Thymus (tissue), 11 donors: ENCODE measurements around the gene AKR7A2. TPM values are rescaled to one million over a fixed set of nuclear protein-coding genes. Genes with fewer than 3 reads are reported as not detected.

Source experiments
- DNase-seq, 9 donors: peaks; one replicate each; pipeline ENCODE4 v3.0.0-alpha.2; 2013; ENCODE audit warnings: low spot score in 9 of 9, low read depth in 6 of 9, missing footprints in 1 of 9
- H3K27ac ChIP-seq, 2 donors: one replicate each; pipeline ENCODE4 v1.5.1; 2013; ENCODE audit warnings: control low read depth in 1 of 2, low read depth in 1 of 2, low read length in 1 of 2, mild to moderate bottlenecking in 1 of 2, moderate library complexity in 1 of 2
- H3K27me3 ChIP-seq, 2 donors: one replicate each; pipeline ENCODE4 v1.5.1; 2013; ENCODE audit warnings: low read length in 1 of 2; ENCODE audit not compliant: control insufficient read depth in 2 of 2, insufficient read depth in 1 of 2
- H3K36me3 ChIP-seq, 2 donors: one replicate each; pipeline ENCODE4 v1.5.1; 2013; ENCODE audit warnings: low read length in 1 of 2, mild to moderate bottlenecking in 1 of 2, moderate library complexity in 1 of 2; ENCODE audit not compliant: control insufficient read depth in 2 of 2, insufficient read depth in 2 of 2
- H3K4me1 ChIP-seq, 2 donors: one replicate each; pipeline ENCODE4 v1.5.1; 2013; ENCODE audit warnings: low read length in 2 of 2; ENCODE audit not compliant: control insufficient read depth in 2 of 2, insufficient read depth in 2 of 2
- H3K4me3 ChIP-seq, 2 donors: one replicate each; pipeline ENCODE4 v1.5.1; 2013; ENCODE audit warnings: low read length in 2 of 2, control low read depth in 1 of 2, mild to moderate bottlenecking in 1 of 2
- H3K9me3 ChIP-seq, 2 donors: one replicate each; pipeline ENCODE4 v1.5.1; 2013; ENCODE audit warnings: low read length in 1 of 2, mild to moderate bottlenecking in 1 of 2; ENCODE audit not compliant: control insufficient read depth in 2 of 2, insufficient read depth in 1 of 2
- WGBS: extraction: QIAGEN DNeasy Blood & Tissue Kit; methylation state at CpG from one replicate; pipeline ENCODE4 v1.1.7; 2013; 5-methylcytosine and 5-hydroxymethylcytosine counted together
- polyA plus RNA-seq: library from polyadenylated mRNA; stranded (reverse); fragments of 200-250 nt; gene quantifications from one replicate; pipeline ENCODE4 v1.2.3, GENCODE V29; 2013
- total RNA-seq: library from RNA; stranded (reverse); fragments of 120-200 nt; gene quantifications from one replicate; pipeline ENCODE4 v1.2.4, GENCODE V29; 2013
- donor health status: healthy.

Gene AKR7A2
- total and polyA plus RNA-seq, 2 donors, result 24.8 to 54.3 TPM

GRCh38 chr1:19346026-19346425 lies 34.1 kb upstream of the AKR7A2 start:
- WGBS, result 93% methylated on average over 6 of the region's 6 CpGs
- Histone ChIP-seq H3K9me3 (no peaks in the 10 kb centered on the region), H3K4me1 (peaks cover 0 to 5% of the 10 kb centered on the region in 2 donors), H3K27me3 (no peaks in the 10 kb centered on the region), H3K36me3 (peaks cover 49 to 63% of the 10 kb centered on the region in 2 donors), H3K4me3 (no peak overlapping the region), H3K27ac (no peak overlapping the region)
- DNase-seq, result no peak

DNA sequence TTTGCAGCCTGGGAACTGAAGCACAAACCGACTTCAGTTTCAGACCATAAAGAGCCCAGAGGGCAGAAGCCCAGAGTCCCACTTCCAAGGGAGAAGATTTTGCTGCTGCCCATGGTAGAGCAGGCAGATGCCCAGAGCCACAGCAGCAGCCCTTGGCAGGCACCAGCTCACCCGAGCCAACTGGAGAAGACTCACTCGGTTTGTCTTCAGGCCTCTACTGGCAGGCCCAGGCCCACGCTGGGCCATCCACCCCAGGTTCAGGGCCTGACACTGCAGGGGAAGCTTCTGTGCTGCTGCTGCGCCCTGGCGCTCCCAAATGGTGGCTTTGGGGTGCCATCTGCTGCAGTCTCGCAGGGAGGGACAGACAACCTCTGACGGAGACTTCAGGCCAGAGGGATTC lies 33.4 kb upstream of the AKR7A2 start:
- Histone ChIP-seq H3K9me3 (no peaks in the 10 kb centered on the region), H3K4me3 (no peak overlapping the region), H3K27me3 (no peaks in the 10 kb centered on the region), H3K4me1 (peaks cover 0 to 5% of the 10 kb centered on the region in 2 donors), H3K27ac (no peak overlapping the region), H3K36me3 (peaks cover 53 to 67% of the 10 kb centered on the region in 2 donors)
- no peak for DNase-seq
- 96% methylated on average over 8 of the region's 8 CpGs for WGBS

DNA sequence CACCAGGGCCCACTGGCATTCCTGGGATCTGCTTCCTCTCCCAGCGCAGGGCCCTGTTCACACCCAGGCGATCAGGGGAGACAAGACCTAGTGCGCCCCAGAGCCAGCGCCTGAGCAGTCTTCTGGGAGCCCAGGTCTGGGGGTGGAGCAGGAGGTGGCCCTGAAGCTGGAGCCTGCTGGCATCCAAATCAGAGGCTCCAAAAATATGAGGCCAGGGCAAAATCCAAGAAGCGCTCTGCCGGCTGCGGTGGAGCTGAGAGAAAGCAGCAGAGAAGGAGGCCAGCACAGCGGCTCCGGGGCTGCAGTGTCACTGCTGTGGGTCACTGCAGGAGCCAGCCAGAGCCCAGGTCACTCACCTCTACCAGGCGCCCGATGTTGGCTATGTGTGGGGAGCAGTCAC lies 32.9 kb upstream of the AKR7A2 start:
- Histone ChIP-seq H3K27me3 (no peaks in the 10 kb centered on the region), H3K9me3 (no peaks in the 10 kb centered on the region), H3K36me3 (peaks cover 53 to 68% of the 10 kb centered on the region in 2 donors), H3K4me1 (peaks cover 0 to 7% of the 10 kb centered on the region in 2 donors), H3K27ac (no peak overlapping the region), H3K4me3 (no peak overlapping the region)
- WGBS, result 98% methylated on average over 11 of the region's 11 CpGs
- DNase-seq, result no peak

GRCh38 chr1:19344372-19344810 lies 32.4 kb upstream of the AKR7A2 start:
- DNase-seq, result peak in 4 of 9 donors; percentile 15 to 58 (median 48)
- Histone ChIP-seq H3K27me3 (no peaks in the 10 kb centered on the region), H3K27ac (no peak overlapping the region), H3K4me1 (peaks cover 0 to 10% of the 10 kb centered on the region in 2 donors), H3K4me3 (no peak overlapping the region), H3K9me3 (no peaks in the 10 kb centered on the region), H3K36me3 (peaks cover 53 to 68% of the 10 kb centered on the region in 2 donors)
- WGBS, result 87% methylated on average over 12 of the region's 12 CpGs

DNA sequence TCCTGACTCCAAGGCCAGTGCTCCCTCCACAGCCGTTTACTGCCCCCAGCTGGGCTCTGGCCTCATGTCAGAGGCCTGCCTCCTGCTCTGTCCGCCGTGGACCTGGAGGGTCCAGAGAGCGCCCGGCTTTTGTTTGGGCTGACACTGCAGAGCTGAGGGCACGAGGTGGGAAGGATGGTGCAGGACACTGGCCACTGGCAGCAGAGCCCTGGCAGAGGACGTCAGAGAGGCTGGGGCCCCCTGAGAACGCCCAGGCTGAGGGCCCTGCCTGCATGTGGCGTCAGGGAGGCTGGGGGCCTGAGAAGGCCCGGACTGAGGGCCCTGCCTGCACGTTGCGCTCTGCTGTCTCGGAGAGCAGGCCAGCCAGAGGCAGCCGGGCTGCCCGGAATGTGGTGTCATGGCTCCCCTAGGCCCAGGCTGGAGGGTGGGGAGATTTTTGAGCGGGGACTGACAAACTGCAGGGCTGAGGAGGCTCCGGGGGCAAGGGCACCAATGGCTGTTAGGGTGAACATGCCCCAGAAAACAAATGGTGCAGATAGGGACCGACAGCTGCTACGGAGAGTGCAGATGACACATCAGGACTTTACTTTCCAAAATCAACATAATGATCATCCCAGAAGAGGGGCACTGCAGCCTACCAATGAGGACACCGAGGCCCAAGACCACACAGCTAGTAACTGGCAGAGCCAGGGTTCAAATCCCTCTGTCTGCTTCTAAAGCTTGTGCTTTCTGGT lies 31.8 kb upstream of the AKR7A2 start:
- Histone ChIP-seq H3K9me3 (no peaks in the 10 kb centered on the region), H3K27ac (no peak overlapping the region), H3K27me3 (no peaks in the 10 kb centered on the region), H3K36me3 (peaks cover 50 to 69% of the 10 kb centered on the region in 2 donors), H3K4me3 (no peak overlapping the region), H3K4me1 (peaks cover 0 to 10% of the 10 kb centered on the region in 2 donors)
- 98% methylated on average over 20 of the region's 20 CpGs for WGBS
- no peak for DNase-seq

DNA sequence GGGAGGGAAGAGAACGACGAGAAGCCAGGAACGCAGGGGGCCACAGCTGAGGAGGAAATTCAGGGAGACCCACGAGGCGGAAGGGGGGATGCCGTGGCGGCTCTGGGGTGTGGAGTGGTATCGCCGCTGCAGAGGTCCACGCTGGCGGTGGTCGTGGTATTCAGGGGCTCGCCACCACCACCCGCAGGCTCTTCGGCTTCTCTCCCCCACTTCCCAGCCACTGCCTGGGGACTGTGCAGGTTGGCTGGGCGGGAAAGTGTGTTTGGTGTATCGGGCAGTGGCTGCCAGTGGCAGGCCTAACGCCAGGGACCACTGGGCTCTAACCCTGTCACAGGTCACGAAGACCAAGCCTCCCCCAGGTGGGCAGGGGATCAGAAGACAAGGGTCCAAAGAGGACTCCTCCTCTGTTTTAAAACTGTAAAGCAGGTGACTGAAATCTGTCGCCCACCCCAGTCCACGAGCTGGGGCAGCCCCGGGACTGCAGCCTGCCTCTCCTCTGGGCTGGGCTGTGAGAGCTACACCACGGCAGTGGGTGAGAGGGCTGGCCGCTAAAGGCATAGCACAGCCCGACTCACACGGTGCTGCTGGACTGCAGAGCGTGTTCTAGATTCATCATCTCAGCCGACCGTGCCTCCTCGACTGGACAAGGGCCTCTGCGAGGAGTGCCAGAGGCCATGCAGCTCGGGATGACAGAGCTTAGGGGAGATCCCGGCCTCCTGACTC lies 31.1 kb upstream of the AKR7A2 start:
- Histone ChIP-seq H3K9me3 (no peaks in the 10 kb centered on the region), H3K4me1 (peaks cover 0 to 10% of the 10 kb centered on the region in 2 donors), H3K36me3 (peaks cover 47 to 72% of the 10 kb centered on the region in 2 donors), H3K4me3 (no peak overlapping the region), H3K27ac (no peak overlapping the region), H3K27me3 (no peaks in the 10 kb centered on the region)
- no peak for DNase-seq
- 95% methylated on average over 33 of the region's 33 CpGs for whole genome bisulfite sequencing

DNA sequence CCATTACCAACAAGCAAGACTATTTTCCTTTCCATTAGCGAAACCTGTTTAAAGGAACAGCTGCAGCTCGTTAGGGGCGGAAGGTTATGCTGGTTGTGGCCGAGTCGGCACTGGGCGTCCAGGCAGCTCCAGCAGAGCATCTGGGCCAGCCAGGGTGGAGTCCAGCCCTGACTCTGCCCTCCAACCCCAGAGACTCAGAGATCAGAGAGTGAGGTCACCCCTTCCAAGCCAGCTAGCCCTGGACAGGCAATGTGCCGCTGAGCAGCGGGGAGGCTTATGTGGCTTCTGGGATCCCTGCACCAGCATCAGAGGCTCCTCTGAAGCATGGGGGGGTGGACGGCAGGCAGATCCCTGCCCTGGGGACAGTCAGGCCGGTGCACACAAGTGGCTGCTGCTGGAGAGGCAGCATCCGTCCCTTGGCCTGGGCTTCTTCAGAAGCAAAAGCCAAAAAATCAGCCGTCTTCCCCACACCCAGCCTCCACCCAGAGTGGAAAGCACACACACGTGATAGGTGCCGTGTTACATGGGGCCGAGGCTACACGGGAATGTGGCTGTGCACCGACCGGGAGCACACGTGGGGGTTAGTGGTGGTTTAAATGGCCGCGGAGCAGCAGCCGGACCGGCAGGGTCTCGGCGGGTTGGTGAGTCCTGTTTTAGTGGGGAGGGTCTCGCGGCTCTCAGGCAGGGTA lies 30.3 kb upstream of the AKR7A2 start:
- 95% methylated on average over 27 of the region's 27 CpGs for WGBS
- Histone ChIP-seq H3K4me3 (no peak overlapping the region), H3K9me3 (no peaks in the 10 kb centered on the region), H3K27ac (no peak overlapping the region), H3K27me3 (no peaks in the 10 kb centered on the region), H3K4me1 (peaks cover 0 to 8% of the 10 kb centered on the region in 2 donors), H3K36me3 (peaks cover 49 to 72% of the 10 kb centered on the region in 2 donors)
- no peak for DNase-seq

DNA sequence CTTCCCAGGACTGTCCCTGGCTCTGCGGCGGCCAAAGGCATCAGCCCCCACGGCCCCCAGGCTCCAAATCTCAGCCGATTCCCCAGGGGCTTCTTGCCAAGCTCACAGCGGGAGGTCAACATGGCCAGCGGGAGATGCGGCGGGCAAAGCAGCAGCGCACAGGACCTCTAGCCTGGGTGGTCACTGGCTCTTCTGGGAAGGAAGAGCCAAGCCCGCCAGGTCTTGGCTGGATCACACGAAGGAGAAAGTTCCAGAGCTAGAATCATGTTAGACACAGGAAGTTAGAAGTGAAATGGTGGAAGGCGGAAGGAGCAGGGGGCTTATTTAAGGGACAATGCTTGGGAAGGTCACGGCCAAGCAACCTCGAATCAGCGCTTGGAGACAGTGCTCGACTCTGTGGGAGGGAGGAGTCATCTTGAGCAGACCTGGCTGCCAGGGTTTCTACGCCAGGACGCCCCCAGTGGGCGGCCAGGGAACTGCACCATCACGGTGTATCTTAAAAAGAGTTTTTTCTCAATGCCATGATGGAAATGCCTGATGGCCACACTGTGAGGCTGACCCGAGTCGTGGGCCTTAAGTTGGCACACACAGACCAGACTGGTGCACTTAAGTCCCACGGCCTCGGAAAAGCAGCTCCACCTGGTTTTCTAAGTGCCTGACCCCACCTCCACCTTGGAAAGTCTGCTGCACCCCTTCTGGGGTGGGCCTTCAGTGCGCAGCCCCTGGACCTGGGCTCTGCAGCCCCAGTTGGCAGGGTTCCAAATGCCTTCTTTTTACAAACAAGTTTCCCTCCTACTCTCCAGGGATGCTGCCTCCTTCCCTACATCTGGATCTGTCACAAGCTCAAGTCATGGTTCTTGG lies 29.5 kb upstream of the AKR7A2 start:
- H3K36me3 ChIP-seq, result peaks cover 49 to 73% of the 10 kb centered on the region in 2 donors
- whole genome bisulfite sequencing, result 76% methylated on average over 25 of the region's 25 CpGs
- DNase-seq, result peak; percentile 18 to 71 (median 46)
- H3K27ac ChIP-seq, result no peak overlapping the region
- peaks cover 0 to 8% of the 10 kb centered on the region in 2 donors for H3K4me1 ChIP-seq
- H3K4me3 ChIP-seq, result no peak overlapping the region
- no peaks in the 10 kb centered on the region for H3K9me3 ChIP-seq
- H3K27me3 ChIP-seq, result no peaks in the 10 kb centered on the region
